CD8-positive, alpha-beta memory T cell (primary cell): Measurements from ENCODE around the gene MLH3. TPM values are rescaled to one million over a fixed set of nuclear protein-coding genes. Genes with fewer than 3 reads are reported as not detected.

Source experiments
- CTCF ChIA-PET: fragments of 350-600 bp; sonication (Branson Sonifier 250); formaldehyde crosslinking; loops from one replicate; lab custom pipeline; 2021; ENCODE audit warnings: antibody characterized with exemption; lab: Charles Lee
- POLR2A ChIA-PET: fragments of 350-600 bp; sonication (Branson Sonifier 250); formaldehyde crosslinking; loops from one replicate; lab custom pipeline; 2021; ENCODE audit warnings: antibody characterized with exemption; lab: Charles Lee
- DNase-seq, 5 donors: peaks; one replicate each; pipeline versions ENCODE4 v3.0.0 to v3.0.0-alpha.2; 2020 to 2022; ENCODE audit warnings: mixed read lengths in 1 of 5
- H3K27ac ChIP-seq: one replicate; pipeline ENCODE4 v1.7.0; 2013; ENCODE audit warnings: low read depth, mild to moderate bottlenecking, low read length, moderate library complexity
- H3K27me3 ChIP-seq: 2 replicates; pipeline ENCODE4 v1.7.0; 2013; ENCODE audit warnings: low read length, mild to moderate bottlenecking; ENCODE audit not compliant: insufficient read depth, poor library complexity, severe bottlenecking
- H3K36me3 ChIP-seq: 2 replicates; pipeline ENCODE4 v1.7.0; 2013; ENCODE audit warnings: mild to moderate bottlenecking, low read length, moderate library complexity; ENCODE audit not compliant: insufficient read depth
- H3K4me1 ChIP-seq: 2 replicates; pipeline ENCODE4 v1.7.0; 2013; ENCODE audit warnings: mild to moderate bottlenecking, low read length, moderate library complexity; ENCODE audit not compliant: insufficient read depth
- H3K4me3 ChIP-seq: 2 replicates; pipeline ENCODE4 v1.7.0; 2013; ENCODE audit warnings: mild to moderate bottlenecking, low read length
- H3K9me3 ChIP-seq: 2 replicates; pipeline ENCODE4 v1.7.0; 2013; ENCODE audit warnings: mild to moderate bottlenecking, low read length
- H3K27ac Mint-ChIP-seq, 8 donors: one replicate each; pipeline ENCODE4 v1.8.0; 2020 to 2021; ENCODE audit warnings: mixed read lengths in 8 of 8, mild to moderate bottlenecking in 6 of 8, inconsistent platforms in 3 of 8, moderate library complexity in 3 of 8
- H3K27me3 Mint-ChIP-seq, 2 donors: one replicate each; pipeline ENCODE4 v1.8.0; 2020 to 2021; ENCODE audit warnings: mixed read lengths in 2 of 2, mild to moderate bottlenecking in 1 of 2, moderate library complexity in 1 of 2
- H3K36me3 Mint-ChIP-seq, 3 donors: one replicate each; pipeline ENCODE4 v1.8.0; 2020 to 2021; ENCODE audit warnings: mixed read lengths in 3 of 3, inconsistent platforms in 1 of 3, mild to moderate bottlenecking in 1 of 3
- H3K4me1 Mint-ChIP-seq, 3 donors: one replicate each; pipeline ENCODE4 v1.8.0; 2020 to 2021; ENCODE audit warnings: mixed read lengths in 3 of 3, inconsistent platforms in 1 of 3, mild to moderate bottlenecking in 1 of 3
- H3K4me3 Mint-ChIP-seq, 7 donors: one replicate each; pipeline ENCODE4 v1.8.0; 2020 to 2021; ENCODE audit warnings: mixed read lengths in 7 of 7, mild to moderate bottlenecking in 6 of 7, moderate library complexity in 4 of 7, inconsistent platforms in 2 of 7
- H3K9me3 Mint-ChIP-seq, 5 donors: one replicate each; pipeline ENCODE4 v1.8.0; 2020 to 2022; ENCODE audit warnings: mixed read lengths in 5 of 5, mild to moderate bottlenecking in 3 of 5, moderate library complexity in 2 of 5, inconsistent platforms in 1 of 5
- polyA plus RNA-seq: library from polyadenylated mRNA; unstranded; fragments of 300-500 nt; fragmentation: Illumina TruSeq; gene quantifications from one replicate; pipeline ENCODE4 v1.2.3, GENCODE V29; 2021
- total RNA-seq, 2 experiments: library from RNA; stranded (reverse); gene quantifications; one replicate each; pipeline ENCODE4 v1.2.3, GENCODE V29; 2021

MLH3 gene
- total and polyA plus RNA-seq, 3 experiments from 2014 or later, result 10.4 to 16.7 (median 16.2) TPM

GRCh38 chr14:75032939-75033338 lies 18.3 kb downstream of the MLH3 start:
- peaks cover 0 to 1% (median 0%) of the 10 kb centered on the region in 3 donors for H3K4me1 Mint-ChIP-seq
- no peak overlapping the region for H3K4me3 ChIP-seq
- H3K36me3 ChIP-seq, result peaks cover 17% of the 10 kb centered on the region
- H3K27ac ChIP-seq, result no peak overlapping the region
- no peak overlapping the region for H3K27ac Mint-ChIP-seq
- H3K4me3 Mint-ChIP-seq, result no peak overlapping the region
- ChIA-PET POLR2A (no interaction called here), CTCF (no interaction called here)
- no peaks in the 10 kb centered on the region for H3K9me3 ChIP-seq
- H3K27me3 ChIP-seq, result no peaks in the 10 kb centered on the region
- no peak for DNase-seq
- H3K36me3 Mint-ChIP-seq, result peaks cover 7 to 71% (median 33%) of the 10 kb centered on the region in 3 donors
- no peaks in the 10 kb centered on the region for H3K9me3 Mint-ChIP-seq
- H3K4me1 ChIP-seq, result no peaks in the 10 kb centered on the region
- H3K27me3 Mint-ChIP-seq, result no peaks in the 10 kb centered on the region

DNA sequence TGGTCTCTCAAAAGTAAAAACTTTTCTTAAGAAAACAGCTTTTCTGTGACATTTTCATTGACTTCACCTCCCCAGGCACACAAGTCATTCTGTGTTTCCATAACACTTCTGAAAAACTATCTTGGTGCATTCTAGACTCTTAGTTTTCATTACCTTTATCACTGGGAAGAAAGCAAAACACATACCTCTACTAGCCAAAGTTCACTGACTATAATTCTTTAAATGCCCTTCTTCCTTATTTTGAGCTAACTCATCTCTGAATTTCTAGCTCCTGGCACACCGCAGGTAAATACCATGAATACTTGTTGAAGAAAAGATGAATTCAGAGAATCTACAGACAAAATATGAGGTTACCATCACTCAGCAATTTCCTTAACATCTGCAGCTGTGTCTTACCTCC lies 21.1 kb downstream of the MLH3 start:
- Histone ChIP-seq H3K4me3 (no peak overlapping the region), H3K36me3 (peaks cover 8% of the 10 kb centered on the region), H3K27ac (no peak overlapping the region), H3K4me1 (no peaks in the 10 kb centered on the region), H3K9me3 (no peaks in the 10 kb centered on the region), H3K27me3 (no peaks in the 10 kb centered on the region)
- peaks cover 7 to 55% (median 18%) of the 10 kb centered on the region in 3 donors for H3K36me3 Mint-ChIP-seq
- H3K4me3 Mint-ChIP-seq, result no peak overlapping the region
- no peaks in the 10 kb centered on the region for H3K9me3 Mint-ChIP-seq
- DNase-seq, result no peak
- ChIA-PET CTCF (no interaction called here), POLR2A (no interaction called here)
- H3K4me1 Mint-ChIP-seq, result no peaks in the 10 kb centered on the region
- H3K27me3 Mint-ChIP-seq, result no peaks in the 10 kb centered on the region
- no peak overlapping the region for H3K27ac Mint-ChIP-seq

DNA sequence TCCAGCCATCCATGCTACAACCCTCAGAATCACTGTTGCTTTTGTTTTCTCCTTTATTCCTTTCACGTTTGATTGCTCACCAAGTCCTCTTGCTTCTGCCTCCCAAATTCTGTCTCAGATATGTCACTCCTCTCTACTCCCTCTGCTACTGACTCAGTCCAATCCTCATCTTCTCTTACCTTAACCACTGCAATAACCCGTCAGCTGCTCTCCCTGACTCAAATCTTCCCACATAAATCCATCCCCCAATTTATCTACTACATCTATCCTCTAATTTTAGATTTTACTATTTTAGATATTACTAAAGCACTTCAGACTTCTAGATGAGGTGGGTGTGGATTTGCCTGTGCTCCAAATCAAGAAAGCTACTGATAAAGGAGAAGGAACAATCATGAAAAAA lies 25.4 kb downstream of the MLH3 start:
- POLR2A ChIA-PET, result interaction anchor here (0.5 kb wide), 1 partner anchor 8 kb away, joined by 3 read pairs; no protein-coding TSS in a partner anchor
- Mint-ChIP-seq H3K27me3 (no peaks in the 10 kb centered on the region), H3K4me1 (no peaks in the 10 kb centered on the region)

GRCh38 chr14:75025082-75025481 lies 26.2 kb downstream of the MLH3 start:
- no peaks in the 10 kb centered on the region for H3K27me3 Mint-ChIP-seq
- H3K4me1 Mint-ChIP-seq, result no peaks in the 10 kb centered on the region
- no peaks in the 10 kb centered on the region for H3K27me3 ChIP-seq
- H3K9me3 ChIP-seq, result no peaks in the 10 kb centered on the region
- no peak for DNase-seq
- POLR2A ChIA-PET, result interaction anchor here (0.6 kb wide), 1 partner anchor 643 kb away, joined by 3 read pairs; no protein-coding TSS in a partner anchor
- no peak overlapping the region for H3K4me3 ChIP-seq
- H3K9me3 Mint-ChIP-seq, result no peaks in the 10 kb centered on the region
- CTCF ChIA-PET, result interaction anchor here (1.5 to 2.2 kb wide), 2 partner anchors 11 to 79 kb away, joined by 3 to 5 read pairs; no protein-coding TSS in a partner anchor
- peaks cover 5 to 44% (median 13%) of the 10 kb centered on the region in 3 donors for H3K36me3 Mint-ChIP-seq
- no peak overlapping the region for H3K27ac ChIP-seq
- no peak overlapping the region for H3K4me3 Mint-ChIP-seq
- H3K36me3 ChIP-seq, result peaks cover 8% of the 10 kb centered on the region
- no peak overlapping the region for H3K27ac Mint-ChIP-seq
- H3K4me1 ChIP-seq, result no peaks in the 10 kb centered on the region

More for the DNA sequence above, 25.4 kb downstream of the MLH3 start:
- Histone ChIP-seq H3K9me3 (no peaks in the 10 kb centered on the region), H3K4me3 (no peak overlapping the region), H3K36me3 (peaks cover 8% of the 10 kb centered on the region), H3K27ac (no peak overlapping the region), H3K4me1 (no peaks in the 10 kb centered on the region), H3K27me3 (no peaks in the 10 kb centered on the region)
- H3K27ac Mint-ChIP-seq, result no peak overlapping the region
- no peak overlapping the region for H3K4me3 Mint-ChIP-seq
- no peaks in the 10 kb centered on the region for H3K9me3 Mint-ChIP-seq
- DNase-seq, result no peak
- H3K36me3 Mint-ChIP-seq, result peaks cover 0 to 47% (median 16%) of the 10 kb centered on the region in 3 donors
- CTCF ChIA-PET, result interaction anchor here (1.5 to 2.2 kb wide), 2 partner anchors 11 to 80 kb away, joined by 3 to 5 read pairs; no protein-coding TSS in a partner anchor

- Histone ChIP-seq H3K27me3 (no peaks in the 10 kb centered on the region), H3K4me3 (no peak overlapping the region), H3K36me3 (peaks cover 13% of the 10 kb centered on the region), H3K4me1 (no peaks in the 10 kb centered on the region), H3K27ac (no peak overlapping the region), H3K9me3 (no peaks in the 10 kb centered on the region)
- Mint-ChIP-seq H3K9me3 (no peaks in the 10 kb centered on the region), H3K27me3 (no peaks in the 10 kb centered on the region), H3K4me3 (no peak overlapping the region), H3K27ac (peak overlapping the region in 1 of 8 donors; percentile 72), H3K36me3 (peaks cover 6 to 50% (median 17%) of the 10 kb centered on the region in 3 donors), H3K4me1 (no peaks in the 10 kb centered on the region)
- CTCF ChIA-PET, result interaction anchor here (1.4 kb wide), 1 partner anchor 83 kb away, joined by 3 read pairs; no protein-coding TSS in a partner anchor
- POLR2A ChIA-PET, result interaction anchor here (0.6 kb wide), 1 partner anchor 14 kb away, joined by 3 read pairs; no protein-coding TSS in a partner anchor
- DNase-seq, result no peak
These were observed 28.2 kb downstream of the MLH3 start for GRCh38 chr14:75023108-75023507.

DNA sequence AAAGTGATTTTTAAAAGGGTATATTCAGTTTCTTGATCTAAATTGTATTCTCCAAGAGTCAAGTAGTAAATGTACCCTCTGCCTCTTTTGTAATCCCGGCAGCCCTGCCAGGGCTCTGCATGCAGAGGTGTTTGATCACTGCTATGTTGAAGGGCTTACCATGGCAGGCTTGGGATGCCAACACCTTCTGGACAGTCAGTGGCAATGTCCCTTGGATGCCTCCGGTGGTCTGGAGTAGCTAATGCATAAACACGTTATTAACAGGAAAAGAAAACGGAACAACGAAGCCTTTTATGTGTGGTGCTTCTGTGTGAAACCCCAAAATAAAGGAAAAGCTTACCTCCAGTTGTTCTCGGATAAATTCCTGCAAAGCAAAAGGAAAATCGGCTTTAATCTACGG lies 28.6 kb downstream of the MLH3 start:
- H3K27ac Mint-ChIP-seq, result no peak overlapping the region
- no peak overlapping the region for H3K4me3 ChIP-seq
- H3K4me1 ChIP-seq, result no peaks in the 10 kb centered on the region
- H3K36me3 ChIP-seq, result peaks cover 14% of the 10 kb centered on the region
- H3K9me3 ChIP-seq, result no peaks in the 10 kb centered on the region
- POLR2A ChIA-PET, result no interaction called here
- H3K27me3 ChIP-seq, result no peaks in the 10 kb centered on the region
- H3K4me3 Mint-ChIP-seq, result no peak overlapping the region
- H3K36me3 Mint-ChIP-seq, result peaks cover 6 to 50% (median 17%) of the 10 kb centered on the region in 3 donors
- no peak overlapping the region for H3K27ac ChIP-seq
- no peak for DNase-seq
- H3K27me3 Mint-ChIP-seq, result no peaks in the 10 kb centered on the region
- H3K9me3 Mint-ChIP-seq, result no peaks in the 10 kb centered on the region
- CTCF ChIA-PET, result interaction anchor here (1.4 kb wide), 1 partner anchor 83 kb away, joined by 3 read pairs; no protein-coding TSS in a partner anchor
- no peaks in the 10 kb centered on the region for H3K4me1 Mint-ChIP-seq

DNA sequence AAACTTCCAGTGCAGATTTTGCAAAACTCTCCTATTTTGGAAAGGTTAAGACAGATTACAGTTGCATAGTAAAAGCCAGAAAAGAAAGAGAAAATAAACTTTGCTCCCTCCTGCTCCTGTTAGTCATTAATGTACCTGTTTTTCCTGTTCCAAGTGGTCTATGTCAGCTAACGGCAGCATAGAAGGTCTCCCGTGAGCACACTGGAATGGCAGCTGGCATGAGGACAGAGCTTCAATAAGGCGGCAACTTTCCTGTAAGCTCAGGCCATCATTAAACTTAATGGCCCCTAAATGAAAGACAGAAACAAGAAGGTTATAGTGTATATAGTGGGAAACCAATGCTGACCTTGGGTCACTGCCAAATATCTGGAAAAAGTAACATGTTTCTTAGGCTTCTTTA lies 32.6 kb downstream of the MLH3 start:
- CTCF ChIA-PET, result interaction anchor here (1.1 kb wide), 1 partner anchor 33 kb away, joined by 3 read pairs; no protein-coding TSS in a partner anchor
- no peaks in the 10 kb centered on the region for H3K9me3 Mint-ChIP-seq
- POLR2A ChIA-PET, result no interaction called here
- H3K36me3 Mint-ChIP-seq, result peaks cover 6 to 84% (median 29%) of the 10 kb centered on the region in 3 donors
- H3K27ac Mint-ChIP-seq, result peak overlapping the region in 1 of 8 donors; percentile 89
- DNase-seq, result no peak
- Histone ChIP-seq H3K27me3 (no peaks in the 10 kb centered on the region), H3K9me3 (no peaks in the 10 kb centered on the region), H3K36me3 (peaks cover 40% of the 10 kb centered on the region), H3K4me3 (no peak overlapping the region), H3K4me1 (no peaks in the 10 kb centered on the region), H3K27ac (no peak overlapping the region)
- no peaks in the 10 kb centered on the region for H3K27me3 Mint-ChIP-seq
- no peaks in the 10 kb centered on the region for H3K4me1 Mint-ChIP-seq
- no peak overlapping the region for H3K4me3 Mint-ChIP-seq

DNA sequence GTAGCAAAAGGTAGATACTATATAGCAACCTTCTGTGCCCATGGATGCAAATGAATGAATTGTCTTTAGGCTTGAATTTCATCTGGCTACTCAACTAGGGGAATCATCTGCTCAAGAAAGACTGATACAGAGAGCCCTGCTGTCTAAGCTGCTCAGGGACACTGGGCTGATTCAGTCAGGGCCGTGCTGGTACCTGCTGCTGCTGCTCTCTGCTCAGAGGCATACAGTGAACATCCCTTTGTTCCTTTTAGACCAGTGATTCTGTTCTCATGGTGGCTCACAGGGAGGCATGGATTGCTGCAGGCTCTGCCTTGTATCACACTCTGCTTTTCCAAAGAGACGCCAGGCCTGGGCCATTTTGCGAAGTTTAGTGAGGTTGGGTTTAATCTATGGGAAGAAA lies 34.5 kb downstream of the MLH3 start:
- CTCF ChIA-PET, result interaction anchor here (1.3 kb wide), 1 partner anchor 14 kb away, joined by 3 read pairs; no protein-coding TSS in a partner anchor
- POLR2A ChIA-PET, result no interaction called here
- Mint-ChIP-seq H3K4me1 (peaks cover 0 to 1% (median under 1%) of the 10 kb centered on the region in 3 donors), H3K36me3 (peaks cover 6 to 84% (median 24%) of the 10 kb centered on the region in 3 donors), H3K4me3 (no peak overlapping the region), H3K9me3 (no peaks in the 10 kb centered on the region), H3K27me3 (no peaks in the 10 kb centered on the region), H3K27ac (no peak overlapping the region)
- Histone ChIP-seq H3K4me1 (no peaks in the 10 kb centered on the region), H3K27ac (no peak overlapping the region), H3K27me3 (no peaks in the 10 kb centered on the region), H3K4me3 (no peak overlapping the region), H3K36me3 (peaks cover 40% of the 10 kb centered on the region), H3K9me3 (no peaks in the 10 kb centered on the region)
- DNase-seq, result no peak
